Posterior vena cava (tissue), 2 donors: ENCODE measurements around the gene ENTPD2. TPM values are rescaled to one million over a fixed set of nuclear protein-coding genes. Genes with fewer than 3 reads are reported as not detected.
A peak's percentile ranks its signal among the peaks of the same experiment; 100 is the strongest.
"Not testable (repeated sequence)": the region's sequence is repeated elsewhere in the genome, so short reads cannot be mapped to it uniquely, and the experiment has no call there.

ENCODE experiments used
- DNase-seq: peaks from one replicate; pipeline ENCODE4 v3.0.0-alpha.2; 2020; ENCODE audit warnings: low spot score
- intact Hi-C, 2 donors: fragments of 100-400 bp; cut with DNase I; formaldehyde crosslinking; loops; one replicate each; pipeline versions ENCODE4 v1.14.1 to v1.14.2; 2022 to 2023
- total RNA-seq, 2 donors: library from RNA; stranded (reverse); fragmentation: NEBNext Ultra II Directional; extraction: Animal tissue kit (Norgen Biotek cat#: 25700); gene quantifications; one replicate each; pipeline ENCODE4 v1.2.1, GENCODE V29; 2021
- donor health status: DM: yes; HTN: yes; CAD: no.
- donor health status: DM: yes; HTN: yes; CAD: no.

ENTPD2 gene
- total RNA-seq, 2 donors from 2014 or later = 0.48 to 1.2 TPM

DNA sequence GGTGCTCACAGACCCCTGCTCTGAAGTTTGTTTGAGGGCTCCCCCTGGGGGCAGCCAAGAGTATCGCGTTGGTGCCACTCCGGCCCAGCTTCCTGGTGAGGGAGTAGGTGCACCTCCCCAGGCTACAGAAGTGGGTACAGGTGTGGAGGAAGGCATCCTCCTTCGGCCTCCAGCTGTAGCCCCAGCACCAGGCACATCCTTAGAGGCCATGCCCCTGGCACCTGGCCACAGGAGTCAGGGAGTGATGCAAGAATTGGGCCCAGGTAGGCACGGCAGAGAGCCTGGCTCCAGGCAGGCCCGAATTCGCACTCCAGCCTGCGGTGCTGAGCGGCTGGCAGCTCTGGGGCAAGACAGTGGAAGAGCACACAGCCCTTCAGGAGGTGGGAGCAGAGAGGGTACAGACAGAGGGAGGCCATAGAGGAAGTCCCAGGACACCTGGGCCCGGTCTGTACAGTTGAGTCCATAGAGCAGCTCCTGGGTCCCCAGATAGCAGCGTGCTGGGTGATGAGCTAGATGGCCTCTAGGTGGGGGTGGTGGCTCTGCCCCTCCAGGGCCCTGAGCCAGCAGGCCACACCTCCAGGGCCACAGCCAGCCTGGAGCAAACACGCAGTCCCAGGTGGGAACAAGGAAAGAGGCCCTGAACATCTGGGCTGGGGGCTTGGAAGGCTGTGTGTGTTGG lies 14.1 kb upstream of the ENTPD2 start:
- DNase-seq = no peak
- intact Hi-C loops = loop anchor here in 1 of 2 donors (10.0 kb wide), 1 partner anchor 283 kb away; no protein-coding TSS in a partner anchor

DNA sequence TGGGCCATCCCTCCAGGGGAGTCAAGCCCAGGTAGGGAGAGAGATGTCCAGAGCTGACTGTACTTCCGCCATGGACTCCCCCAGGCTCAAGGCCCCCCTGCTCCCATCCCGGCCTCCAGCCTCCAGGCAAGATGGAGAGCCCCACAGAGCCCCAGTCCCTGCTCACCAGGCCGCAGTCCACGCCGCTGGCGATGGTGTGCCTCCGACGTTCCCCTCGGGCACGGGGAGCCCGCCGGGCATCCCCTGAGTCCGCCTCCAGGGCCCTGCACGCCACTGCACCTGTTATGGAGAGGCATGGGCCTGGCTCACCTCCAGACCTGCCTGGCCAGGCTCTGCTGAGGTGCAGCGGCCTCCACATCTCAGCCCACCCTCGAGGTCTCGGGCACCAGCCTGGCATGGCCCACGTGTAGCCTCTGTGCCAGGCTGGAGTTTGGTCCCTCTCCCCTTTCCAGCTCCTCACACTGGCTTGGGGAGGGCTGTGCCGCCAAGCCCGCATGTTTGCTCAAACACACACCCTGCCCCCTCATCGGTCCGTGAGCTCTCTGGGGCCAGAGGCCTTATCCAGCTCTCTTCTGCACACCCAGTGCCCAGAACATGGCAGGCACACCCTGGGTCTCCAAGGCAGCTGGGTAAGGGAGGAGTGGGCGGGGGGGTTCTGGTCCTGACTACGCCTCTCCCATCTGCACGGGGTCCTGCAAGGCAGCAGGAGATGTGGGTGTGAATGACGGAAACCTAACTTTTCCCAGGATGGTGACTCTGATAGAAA lies 12.4 kb upstream of the ENTPD2 start:
- intact Hi-C loops = loop anchor here in 1 of 2 donors (10.0 kb wide), 1 partner anchor 281 kb away; no protein-coding TSS in a partner anchor
- no peak for DNase-seq

DNA sequence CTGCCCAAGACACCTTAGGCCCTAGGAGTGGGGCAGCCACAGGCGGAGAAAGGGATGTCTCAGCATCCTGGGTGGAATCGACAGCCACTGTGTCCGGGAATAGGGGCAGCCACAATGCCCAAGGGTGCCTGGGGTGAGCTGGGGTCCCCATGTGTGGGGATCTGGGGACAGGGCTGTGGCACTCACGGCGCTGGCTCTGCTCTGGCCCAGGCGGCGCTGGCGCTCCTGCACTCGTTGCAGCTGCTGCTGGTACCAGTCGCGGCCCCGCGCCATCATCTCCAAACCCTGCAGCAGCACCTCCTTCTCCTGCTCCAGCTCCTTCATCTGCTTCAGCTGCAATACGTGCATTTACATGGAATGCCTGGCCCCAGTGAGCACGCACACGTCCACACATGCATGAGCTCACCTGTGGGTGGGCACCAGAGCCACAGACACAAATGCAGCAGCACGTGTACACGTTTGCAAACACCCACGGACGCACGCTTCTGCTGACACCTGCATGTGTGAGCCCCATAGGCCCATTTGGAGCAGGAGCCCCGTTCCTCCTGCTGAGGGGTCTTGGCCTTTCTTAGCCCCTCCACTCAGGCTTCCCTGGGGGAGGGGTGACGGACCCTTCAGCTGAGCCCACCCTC lies 11.6 kb upstream of the ENTPD2 start:
- intact Hi-C loops = loop anchor here in 1 of 2 donors (10.0 kb wide), 1 partner anchor 281 kb away; no protein-coding TSS in a partner anchor

DNA sequence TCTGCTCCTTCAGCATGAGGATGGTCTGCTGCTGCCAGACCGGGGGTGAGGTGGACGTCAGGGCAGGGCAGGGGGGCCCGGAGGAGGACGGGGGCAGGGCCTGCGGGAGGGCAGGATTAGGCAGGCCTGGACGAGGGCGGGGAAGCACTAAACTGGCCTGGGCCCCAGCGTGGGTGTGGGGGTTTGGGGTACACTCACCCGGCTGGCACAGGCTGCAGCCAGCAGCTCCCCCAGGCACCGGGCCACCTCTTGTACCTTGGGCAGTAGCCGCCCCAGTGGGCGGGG lies 11.0 kb upstream of the ENTPD2 start:
- intact Hi-C loops = loop anchor here in 1 of 2 donors (10.0 kb wide), 1 partner anchor 280 kb away; no protein-coding TSS in a partner anchor
- DNase-seq = no peak

More for the DNA sequence above, 11.6 kb upstream of the ENTPD2 start:
- DNase-seq = no peak

DNA sequence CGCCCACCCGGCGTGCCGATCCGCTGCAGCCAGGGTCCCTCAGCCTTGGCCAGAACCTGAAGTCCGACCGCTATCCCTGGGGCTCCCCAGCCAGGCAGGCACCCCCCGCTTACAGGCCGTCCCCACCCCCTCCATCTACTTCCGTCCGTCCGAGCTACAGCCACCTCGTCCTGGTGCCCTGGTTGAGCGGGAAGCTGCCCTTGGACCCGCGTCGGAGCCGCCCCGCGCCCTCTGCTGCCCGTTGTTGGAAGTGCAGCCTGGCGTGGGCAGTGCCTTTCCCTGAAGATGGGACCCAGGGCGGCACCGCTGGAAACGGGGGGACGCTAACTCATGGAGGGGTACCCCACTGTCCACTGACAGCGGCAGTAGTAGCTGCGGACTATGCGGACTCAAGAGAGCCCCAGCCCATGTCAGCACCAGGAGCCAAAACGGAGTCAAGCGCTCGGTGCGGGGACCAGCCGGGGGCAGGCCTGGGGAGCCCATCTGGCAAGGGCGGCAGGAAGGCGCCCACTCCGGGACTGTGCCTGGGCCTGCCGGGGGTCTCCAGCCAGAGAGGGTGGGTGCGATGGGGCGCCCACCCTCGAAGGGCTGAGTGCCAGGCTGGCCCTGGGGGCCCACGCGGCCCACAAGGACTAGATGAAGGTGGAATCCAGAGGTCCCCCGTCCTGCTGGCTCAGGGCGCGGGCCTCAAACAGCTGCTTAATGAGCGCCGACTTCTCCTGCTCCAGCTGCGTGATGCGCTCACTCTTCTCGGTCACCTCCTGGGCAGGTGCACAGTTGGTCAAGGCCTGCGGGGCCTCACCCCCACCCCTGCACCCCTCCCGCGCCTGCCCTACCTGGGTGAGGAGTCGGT lies 10.4 kb upstream of the ENTPD2 start:
- intact Hi-C loops = loop anchor here in 1 of 2 donors (10.0 kb wide), 1 partner anchor 279 kb away; no protein-coding TSS in a partner anchor
- peak; percentile 91 for DNase-seq

DNA sequence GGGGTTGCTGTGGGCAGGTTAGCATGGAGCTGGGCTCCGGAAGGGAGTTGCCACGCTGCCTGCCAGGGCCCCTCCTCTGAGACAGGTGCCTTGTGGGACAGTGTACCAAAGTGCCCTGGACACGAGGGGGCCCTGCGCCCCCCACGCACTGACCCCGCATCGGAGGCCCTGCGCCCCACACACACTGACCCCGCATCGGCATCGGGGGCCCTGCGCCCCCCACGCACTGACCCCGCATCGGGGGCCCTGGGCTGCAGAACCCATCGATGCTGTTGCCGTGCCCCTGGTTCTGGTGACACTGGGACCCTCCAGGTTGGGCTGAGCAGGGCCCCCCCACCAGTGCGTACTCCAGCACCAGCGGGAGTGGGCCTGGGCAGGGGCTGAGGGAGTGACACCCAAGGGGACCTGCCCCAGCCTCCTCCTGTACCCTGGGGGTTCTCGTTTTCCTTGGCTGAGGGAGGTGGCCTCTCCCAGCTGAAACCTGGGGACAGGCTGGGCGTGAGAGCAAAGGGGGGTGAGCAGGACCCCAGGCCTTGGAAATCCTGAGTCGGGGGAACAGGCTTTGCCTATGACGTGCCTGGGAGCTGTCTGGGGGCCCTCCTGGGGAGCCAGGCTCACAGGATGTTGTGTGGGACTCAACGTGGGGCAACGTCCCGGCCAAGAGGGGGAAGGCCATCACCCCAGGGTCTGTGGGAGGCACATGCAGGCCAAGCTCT lies 9.6 kb upstream of the ENTPD2 start:
- intact Hi-C loops = loop anchor here in 1 of 2 donors (10.0 kb wide), 1 partner anchor 279 kb away; no protein-coding TSS in a partner anchor

DNA sequence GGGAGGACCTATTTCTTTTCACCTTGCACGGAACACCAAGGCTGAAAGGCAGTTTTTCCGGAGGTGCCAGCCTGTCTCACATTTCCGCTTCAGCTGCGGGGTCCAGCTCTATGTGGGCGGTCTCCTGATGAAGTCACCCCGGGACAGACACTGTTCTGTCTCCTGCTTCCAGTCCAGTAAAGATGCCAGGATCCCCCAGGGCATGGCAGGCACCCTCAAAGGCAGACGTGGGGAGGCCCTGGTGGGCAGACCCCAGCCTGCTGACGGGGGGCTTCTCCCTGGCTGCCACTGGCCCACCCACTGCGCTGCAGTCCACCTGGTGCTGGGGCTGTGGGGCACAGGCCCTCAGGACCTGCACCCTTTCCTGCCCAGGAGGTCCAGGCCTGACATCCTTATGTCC lies 8.9 kb upstream of the ENTPD2 start:
- DNase-seq = not testable (repeated sequence)
- intact Hi-C loops = loop anchor here in 1 of 2 donors (10.0 kb wide), 1 partner anchor 278 kb away; no protein-coding TSS in a partner anchor

More for the DNA sequence above, 9.6 kb upstream of the ENTPD2 start:
- DNase-seq = no peak

DNA sequence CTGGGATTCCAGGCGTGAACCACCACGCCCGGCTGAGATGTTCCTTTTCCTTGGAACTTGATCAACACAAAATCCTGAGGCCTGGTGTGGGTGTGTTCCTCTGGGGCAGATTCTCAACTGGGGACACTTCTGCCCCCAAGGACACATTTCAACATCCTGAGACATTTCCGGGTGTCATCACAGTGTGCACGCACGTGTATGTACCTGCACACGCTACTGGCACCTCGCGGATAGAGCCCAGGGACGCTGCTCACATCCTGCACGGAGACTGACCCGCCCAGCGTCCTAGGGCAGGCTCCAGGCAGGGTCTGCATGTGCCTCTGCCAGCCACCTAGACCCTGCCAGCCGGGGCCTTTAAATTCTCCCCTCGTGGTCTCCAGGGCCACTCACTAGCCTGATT lies 8.5 kb upstream of the ENTPD2 start:
- DNase-seq = no peak
- intact Hi-C loops = loop anchor here in 1 of 2 donors (10.0 kb wide), 1 partner anchor 278 kb away; no protein-coding TSS in a partner anchor

DNA sequence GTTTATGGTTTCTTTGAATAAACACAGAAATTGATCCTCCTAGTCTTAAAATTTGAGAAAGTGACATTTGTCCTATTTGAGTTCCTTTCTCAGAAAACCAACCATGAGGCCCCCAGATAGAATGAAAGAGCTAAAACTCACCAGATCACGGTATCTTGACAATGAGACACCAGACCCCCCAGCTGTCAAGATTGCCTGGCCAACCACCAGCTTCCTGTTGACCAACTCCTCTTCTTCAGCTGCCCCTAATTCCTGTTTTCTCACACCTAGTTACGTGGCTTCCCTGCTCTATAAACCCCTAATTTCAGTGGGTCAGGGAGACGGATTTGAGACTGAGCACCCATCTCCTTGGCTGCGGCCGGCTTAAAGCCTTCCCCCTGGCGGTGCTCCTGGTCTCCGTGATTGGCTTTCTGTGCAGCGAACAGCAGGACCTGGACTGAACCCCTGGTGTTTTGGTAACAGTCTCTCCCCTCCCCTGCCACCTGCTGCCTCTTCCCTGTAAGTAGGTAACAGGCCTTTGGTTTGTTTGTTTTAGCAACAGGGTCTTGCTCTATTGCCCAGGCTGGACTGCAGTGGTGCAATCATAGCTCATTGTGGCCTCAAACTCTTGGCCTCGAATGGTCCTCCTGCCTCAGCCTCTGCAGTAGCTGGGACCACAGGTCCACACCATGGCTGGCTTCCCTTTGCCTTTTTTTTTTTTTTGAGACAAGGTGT lies 4.8 kb upstream of the ENTPD2 start:
- no peak for DNase-seq
- intact Hi-C loops = no loop called here

DNA sequence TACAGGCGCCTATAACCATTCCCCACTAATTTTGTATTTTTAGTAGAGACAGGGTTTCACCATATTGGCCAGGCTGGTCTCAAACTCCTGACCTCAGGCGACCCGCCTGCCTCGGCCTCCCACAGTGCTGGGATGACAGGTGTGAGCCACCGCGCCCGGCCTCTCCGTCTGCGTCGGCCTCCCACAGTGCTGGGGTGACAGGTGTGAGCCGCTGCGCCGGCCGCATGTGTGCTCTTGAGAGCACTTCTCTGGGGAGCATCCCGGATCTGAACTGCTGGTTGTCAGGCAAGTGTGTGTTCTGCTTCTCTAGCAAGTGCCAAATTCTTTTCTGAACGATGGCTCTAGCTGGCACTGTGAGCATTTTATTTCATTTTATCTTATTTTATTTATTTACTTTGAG lies 3.7 kb upstream of the ENTPD2 start:
- no peak for DNase-seq
- intact Hi-C loops = no loop called here

DNA sequence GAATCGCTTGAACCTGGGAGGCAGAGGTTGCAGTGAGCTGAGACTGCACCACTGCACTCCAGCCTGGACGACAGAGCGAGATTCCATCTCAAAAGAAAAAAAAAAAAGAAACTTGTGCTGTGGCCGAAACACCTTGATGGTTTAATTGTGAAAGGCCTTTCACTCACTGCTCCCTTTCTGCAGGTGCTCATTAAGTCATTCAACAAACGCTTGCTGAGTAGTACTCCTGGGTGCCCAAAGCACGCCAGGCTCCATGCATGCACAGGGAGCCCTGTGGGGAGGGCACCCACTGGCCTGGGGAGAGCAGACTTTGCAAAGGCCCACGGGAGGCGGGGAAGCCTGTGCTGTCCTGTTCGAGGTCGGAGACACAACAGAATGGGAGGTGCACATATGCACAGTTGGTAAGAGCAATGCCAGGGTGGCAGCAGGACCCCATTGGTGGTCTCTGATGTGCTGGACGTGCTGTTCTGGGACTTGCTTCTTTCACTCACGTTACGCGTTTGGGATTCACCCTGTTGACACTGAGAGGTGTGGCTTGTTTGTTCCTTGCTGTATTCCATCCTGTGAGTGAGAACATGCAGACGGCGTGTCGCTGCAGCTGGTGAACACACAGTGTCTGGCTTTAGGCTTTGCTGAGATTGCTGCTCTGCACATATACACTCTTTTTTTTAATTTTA lies 3.0 kb upstream of the ENTPD2 start:
- intact Hi-C loops = no loop called here

DNA sequence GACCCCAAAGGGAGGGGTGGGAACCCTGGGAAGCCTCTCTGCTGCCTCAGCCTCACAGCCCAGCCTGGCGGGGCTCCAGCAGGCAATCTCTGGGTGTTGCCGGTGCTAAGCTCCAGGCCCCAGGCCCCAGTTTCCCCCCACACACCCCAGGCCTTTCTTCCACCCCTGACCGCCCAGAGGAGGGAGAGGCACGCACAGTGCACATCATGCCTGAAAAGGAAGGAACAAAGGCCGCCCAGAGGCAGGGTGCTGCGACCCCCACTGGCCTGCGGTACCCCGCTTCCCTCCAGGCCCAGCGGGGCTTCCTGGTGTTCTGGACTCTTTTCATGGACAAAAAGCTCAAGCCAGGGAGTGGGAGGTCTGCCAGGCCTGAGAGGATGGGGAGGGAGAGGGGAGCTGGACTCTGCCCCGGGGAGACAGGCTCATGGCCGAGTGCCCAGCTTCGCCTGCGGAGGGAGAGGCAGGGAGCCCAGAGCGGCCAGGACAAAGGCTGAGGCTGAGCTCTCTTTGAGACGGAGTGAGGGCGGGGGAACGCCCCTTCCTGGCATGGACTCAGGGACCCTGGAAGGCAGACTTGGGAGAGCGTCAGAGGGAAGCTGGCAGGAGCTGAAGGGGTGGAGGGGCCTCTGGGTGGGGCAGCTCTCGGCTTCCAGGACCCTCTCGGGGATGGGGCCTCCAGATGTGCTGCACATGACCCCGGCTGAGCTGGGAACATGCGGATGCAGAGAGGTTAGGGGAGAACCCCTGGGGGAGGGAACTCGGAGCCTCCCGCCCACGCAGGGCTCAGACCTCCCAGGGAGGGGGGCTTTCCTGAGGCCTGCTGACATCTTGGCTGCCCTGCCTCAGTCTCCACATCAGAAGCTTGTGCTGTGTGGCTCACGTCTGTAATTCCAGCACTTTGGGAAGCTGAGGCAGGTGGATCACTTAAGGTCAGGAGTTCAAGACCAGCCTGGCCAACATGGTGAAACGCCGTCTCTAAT lies 1.8 kb upstream of the ENTPD2 start:
- intact Hi-C loops = no loop called here
- peak; percentile 92 for DNase-seq

More for the DNA sequence above, 3.0 kb upstream of the ENTPD2 start:
- DNase-seq = no peak

DNA sequence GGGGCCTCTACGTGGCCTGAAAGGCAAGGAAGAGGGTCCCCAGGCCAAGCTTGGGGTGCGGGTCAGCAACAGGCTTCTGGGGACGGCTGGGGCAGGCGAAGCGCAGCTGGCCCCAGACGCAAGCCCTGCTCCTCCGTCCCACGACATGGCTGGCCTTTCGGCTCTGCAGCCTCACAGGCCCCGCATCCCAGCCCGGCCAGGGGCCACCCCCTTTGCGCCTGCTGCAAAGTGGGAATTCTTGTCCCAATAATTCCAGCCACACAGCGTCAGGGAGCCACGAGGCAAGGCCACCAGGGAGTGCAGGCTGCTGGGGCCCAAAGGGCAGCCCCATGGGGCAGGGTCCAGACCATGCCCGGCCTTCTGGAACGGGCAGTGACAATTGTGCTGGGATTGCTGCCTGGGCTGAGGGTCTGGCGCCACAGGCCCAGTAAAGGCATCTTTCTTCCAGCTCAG lies 1.1 kb upstream of the ENTPD2 start:
- no peak for DNase-seq
- intact Hi-C loops = loop anchor here in 1 of 2 donors (5.0 kb wide), 1 partner anchor 392 kb away; no protein-coding TSS in a partner anchor

DNA sequence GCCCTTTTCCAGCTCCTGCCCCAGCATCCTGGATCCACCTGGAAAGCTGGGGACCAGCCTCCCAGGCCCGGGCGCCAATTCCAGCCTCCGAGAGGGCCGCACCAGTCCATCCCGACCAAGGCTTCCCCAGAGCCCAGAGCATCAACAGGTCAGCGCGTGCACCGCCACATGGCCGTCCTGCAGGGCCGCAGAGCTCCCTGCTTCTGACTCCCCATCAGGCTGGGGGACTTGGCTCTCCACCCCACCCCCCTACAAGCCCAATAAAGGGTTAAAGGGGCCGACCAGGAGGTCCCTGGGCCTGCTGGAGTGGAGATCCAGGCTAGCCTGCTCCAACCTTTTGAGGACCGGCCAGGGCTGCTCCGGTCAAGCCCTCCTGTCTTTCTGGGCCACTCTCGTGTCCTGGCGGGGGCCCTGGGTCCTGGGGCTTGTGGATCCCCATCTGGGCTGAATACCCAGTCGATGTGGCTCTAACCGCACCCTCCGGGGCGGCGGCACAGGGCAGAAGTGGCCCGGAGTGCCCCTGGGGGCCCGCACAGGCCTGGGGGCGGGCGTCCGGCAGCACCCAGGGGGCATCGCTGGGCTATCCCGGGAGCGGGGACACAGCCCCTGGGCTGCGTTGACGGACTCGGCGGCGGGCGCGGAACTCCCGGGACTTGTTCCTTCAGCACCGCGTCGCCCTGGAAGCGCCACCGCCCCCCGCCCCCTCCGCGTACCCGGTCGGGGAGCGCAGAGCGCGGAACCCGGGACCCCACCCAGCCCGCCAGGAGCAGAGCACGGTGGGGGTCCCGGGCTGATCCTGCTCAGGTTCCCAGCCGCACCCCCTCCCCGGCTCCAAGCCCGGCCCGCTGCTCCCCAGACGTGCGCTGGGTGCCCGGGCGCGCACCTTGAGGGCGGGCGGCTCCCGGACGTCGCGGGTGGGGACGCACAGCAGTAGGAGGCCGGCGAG lies 590 bp downstream of the ENTPD2 start:
- intact Hi-C loops = loop anchor here in 1 of 2 donors (5.0 kb wide), 1 partner anchor 394 kb away; no protein-coding TSS in a partner anchor
- no peak for DNase-seq

DNA sequence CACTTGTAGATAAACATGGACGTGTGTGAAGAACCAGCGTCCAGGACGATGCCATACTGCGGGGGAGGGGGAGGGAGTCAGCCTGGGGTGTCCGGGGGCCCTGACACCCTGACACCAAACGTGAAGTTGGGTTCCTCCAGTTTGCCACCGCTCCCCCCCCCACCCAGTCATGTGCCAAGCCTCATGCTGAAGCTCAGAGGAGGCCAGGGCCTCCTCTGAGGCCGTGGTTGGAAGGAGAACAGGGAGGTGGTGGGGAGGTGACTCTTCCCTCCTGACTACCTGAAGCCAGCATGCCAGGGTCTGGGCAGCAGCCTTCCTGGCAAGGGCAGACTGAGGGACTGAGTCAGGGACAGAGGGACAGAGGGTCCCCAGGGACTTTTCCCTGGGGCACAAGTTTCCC lies 1.6 kb downstream of the ENTPD2 start:
- intact Hi-C loops = loop anchor here in 1 of 2 donors (5.0 kb wide), 1 partner anchor 395 kb away; no protein-coding TSS in a partner anchor
- no peak for DNase-seq
